ENCODE measurements around the gene PTPRZ1.

GRCh38 chr7:121832347-121832746 lies 40.6 kb upstream of the PTPRZ1 start:
- no peak for TF ChIP-seq RAD21 (IDR thresholded peaks at IDR 0.05 in 1 of 2, conservative IDR thresholded peaks at IDR 0.05 in 1 of 2; ENCODE audit: low read depth in 2 of 2, low read length in 2 of 2)
- no peak for TF ChIP-seq NRF1 (IDR thresholded peaks at IDR 0.05; ENCODE audit: low read depth, low read length)
- no peak for TF ChIP-seq POLR2A (IDR thresholded peaks at IDR 0.05; ENCODE audit: control extremely low read depth in 1 of 2, low read depth in 2 of 2, low read length in 2 of 2)
- no peak for TF ChIP-seq MAX (IDR thresholded peaks at IDR 0.05)
- TF ChIP-seq, protein P1, sequence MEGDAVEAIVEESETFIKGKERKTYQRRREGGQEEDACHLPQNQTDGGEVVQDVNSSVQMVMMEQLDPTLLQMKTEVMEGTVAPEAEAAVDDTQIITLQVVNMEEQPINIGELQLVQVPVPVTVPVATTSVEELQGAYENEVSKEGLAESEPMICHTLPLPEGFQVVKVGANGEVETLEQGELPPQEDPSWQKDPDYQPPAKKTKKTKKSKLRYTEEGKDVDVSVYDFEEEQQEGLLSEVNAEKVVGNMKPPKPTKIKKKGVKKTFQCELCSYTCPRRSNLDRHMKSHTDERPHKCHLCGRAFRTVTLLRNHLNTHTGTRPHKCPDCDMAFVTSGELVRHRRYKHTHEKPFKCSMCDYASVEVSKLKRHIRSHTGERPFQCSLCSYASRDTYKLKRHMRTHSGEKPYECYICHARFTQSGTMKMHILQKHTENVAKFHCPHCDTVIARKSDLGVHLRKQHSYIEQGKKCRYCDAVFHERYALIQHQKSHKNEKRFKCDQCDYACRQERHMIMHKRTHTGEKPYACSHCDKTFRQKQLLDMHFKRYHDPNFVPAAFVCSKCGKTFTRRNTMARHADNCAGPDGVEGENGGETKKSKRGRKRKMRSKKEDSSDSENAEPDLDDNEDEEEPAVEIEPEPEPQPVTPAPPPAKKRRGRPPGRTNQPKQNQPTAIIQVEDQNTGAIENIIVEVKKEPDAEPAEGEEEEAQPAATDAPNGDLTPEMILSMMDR (IDR thresholded peaks at IDR 0.05; ENCODE audit: control extremely low read depth in 1 of 3, insufficient read depth in 1 of 3, low read depth in 1 of 3, low read length in 3 of 3) = no peak
- no peak for TF ChIP-seq SIN3A (conservative IDR thresholded peaks at IDR 0.05 in 1 of 2, IDR thresholded peaks at IDR 0.05 in 1 of 2; ENCODE audit: low read depth in 1 of 2, low read length in 2 of 2)
- TF ChIP-seq TBP (IDR thresholded peaks at IDR 0.05; ENCODE audit: low read depth, low read length) = no peak
- no peak for TF ChIP-seq POU5F1 (IDR thresholded peaks at IDR 0.05; ENCODE audit: low read depth, low read length)
- TF ChIP-seq CBX5 (IDR thresholded peaks at IDR 0.05; ENCODE audit: low read depth, low read length) = no peak
- no peak for TF ChIP-seq POLR2AphosphoS5 (IDR thresholded peaks at IDR 0.05; ENCODE audit: low read depth, low read length)

Data from H1 (cell line).